Naive thymus-derived CD4-positive, alpha-beta T cell (primary cell): ENCODE measurements around the gene CNDP2. TPM values are rescaled to one million over a fixed set of nuclear protein-coding genes. Genes with fewer than 3 reads are reported as not detected.

Experiments used
- ATAC-seq: fragments of 150-1000 bp; cut with Tn5 transposase; 2 replicates; pipeline ENCODE4 v1.10.0; 2021; ENCODE audit warnings: mild to moderate bottlenecking, moderate library complexity
- CTCF ChIA-PET: fragments of 350-600 bp; sonication (Branson Sonifier 250); formaldehyde crosslinking; loops from one replicate; lab custom pipeline; 2021; ENCODE audit warnings: antibody characterized with exemption; lab: Charles Lee
- POLR2A ChIA-PET: fragments of 350-600 bp; sonication (Branson Sonifier 250); formaldehyde crosslinking; loops from one replicate; lab custom pipeline; 2021; ENCODE audit warnings: antibody characterized with exemption, inconsistent platforms; lab: Charles Lee
- DNase-seq, 9 donors: peaks; one replicate each; pipeline versions ENCODE4 v3.0.0 to v3.0.0-alpha.2; 2020 to 2022; ENCODE audit warnings: mixed read lengths in 1 of 9
- H3K27ac ChIP-seq: one replicate; pipeline ENCODE4 v1.7.0; 2013; ENCODE audit warnings: mild to moderate bottlenecking, low read depth, low read length, moderate library complexity
- H3K27me3 ChIP-seq, 2 donors: one replicate each; pipeline ENCODE4 v1.7.0; 2013; ENCODE audit warnings: low read length in 2 of 2, mild to moderate bottlenecking in 2 of 2, moderate library complexity in 2 of 2; ENCODE audit not compliant: control insufficient read depth in 2 of 2, insufficient read depth in 2 of 2
- H3K36me3 ChIP-seq, 3 experiments: 1 replicate in 2 of 3; 2 replicates in 1 of 3; pipeline ENCODE4 v1.7.0; 2013; ENCODE audit warnings: low read length in 3 of 3, mild to moderate bottlenecking in 3 of 3, moderate library complexity in 1 of 3; ENCODE audit not compliant: insufficient read depth in 3 of 3, control insufficient read depth in 2 of 3
- H3K4me1 ChIP-seq, 2 donors: one replicate each; pipeline ENCODE4 v1.7.0; 2013; ENCODE audit warnings: low read length in 2 of 2, mild to moderate bottlenecking in 2 of 2, moderate library complexity in 1 of 2; ENCODE audit not compliant: control insufficient read depth in 2 of 2, insufficient read depth in 2 of 2
- H3K4me3 ChIP-seq: 2 replicates; pipeline ENCODE4 v1.7.0; 2013; ENCODE audit warnings: mild to moderate bottlenecking, low read length
- H3K9me3 ChIP-seq, 3 experiments: 1 replicate in 2 of 3; 2 replicates in 1 of 3; pipeline ENCODE4 v1.7.0; 2013; ENCODE audit warnings: low read length in 3 of 3; ENCODE audit not compliant: control insufficient read depth in 2 of 3
- H3K27ac Mint-ChIP-seq, 9 donors: one replicate each; pipeline ENCODE4 v1.8.0; 2020 to 2022; ENCODE audit warnings: mixed read lengths in 9 of 9, mild to moderate bottlenecking in 8 of 9, moderate library complexity in 5 of 9, inconsistent platforms in 2 of 9
- H3K27me3 Mint-ChIP-seq, 5 donors: one replicate each; pipeline ENCODE4 v1.8.0; 2021 to 2022; ENCODE audit warnings: mixed read lengths in 5 of 5, mild to moderate bottlenecking in 1 of 5
- H3K36me3 Mint-ChIP-seq, 5 donors: one replicate each; pipeline ENCODE4 v1.8.0; 2020 to 2022; ENCODE audit warnings: mixed read lengths in 5 of 5, mild to moderate bottlenecking in 3 of 5, inconsistent platforms in 1 of 5
- H3K4me1 Mint-ChIP-seq, 7 donors: one replicate each; pipeline ENCODE4 v1.8.0; 2020 to 2022; ENCODE audit warnings: mixed read lengths in 7 of 7, mild to moderate bottlenecking in 3 of 7, inconsistent platforms in 1 of 7
- H3K4me3 Mint-ChIP-seq, 10 donors: one replicate each; pipeline ENCODE4 v1.8.0; 2020 to 2022; ENCODE audit warnings: mild to moderate bottlenecking in 10 of 10, mixed read lengths in 10 of 10, moderate library complexity in 6 of 10, inconsistent platforms in 2 of 10
- H3K9me3 Mint-ChIP-seq, 11 donors: one replicate each; pipeline ENCODE4 v1.8.0; 2020 to 2022; ENCODE audit warnings: mixed read lengths in 11 of 11, mild to moderate bottlenecking in 4 of 11, inconsistent platforms in 1 of 11, moderate library complexity in 1 of 11
- intact Hi-C, 2 donors: fragments of 100-400 bp; cut with micrococcal nuclease; formaldehyde crosslinking; loops; one replicate each; pipeline ENCODE4 v1.15.1; 2023
- polyA plus RNA-seq, 2 donors: library from polyadenylated mRNA; unstranded; fragments of 300-500 nt; fragmentation: Illumina TruSeq; gene quantifications; one replicate each; pipeline ENCODE4 v1.2.3, GENCODE V29; 2021
- total RNA-seq, 6 experiments: library from RNA in 5 of 6; stranded (reverse) in 5 of 6; gene quantifications; 1 replicate in 5 of 6; 2 replicates in 1 of 6; pipeline ENCODE4 v1.2.3 and lab custom pipeline; 2021 to 2026

Gene CNDP2
- 100 to 1,000 TPM; 112 to 169 (median 148) TPM for total RNA-seq
- polyA plus RNA-seq, result 100 to 1,000 TPM in 1 of 2 donors, 10 to 100 TPM in 1; 87.7 to 131 TPM
- total RNA-seq (lab: John Stamatoyannopoulos, UW), result 69.5 reads per million, percentile 78 among the genes with 10 or more reads in this experiment

GRCh38 chr18:74495581-74496507 lies at the start of gene CNDP2:
TSS of gene CNDP2 (plus strand) at chr18:74496363. CDS start at chr18:74499974, 3,611 bp downstream.
- CTCF ChIA-PET, result interaction anchor here (0.6 to 10.7 kb wide), 6 partner anchors 56 to 413 kb away, joined by 3 to 269 read pairs (median 6); no protein-coding TSS in a partner anchor
- H3K27ac Mint-ChIP-seq, result peak within 1 kb of the TSS; percentile 95 to 100 (median 98)

GRCh38 chr18:74446631-74447403 lies 49.3 kb upstream of the CNDP2 start:
- no peak overlapping the region for H3K27ac Mint-ChIP-seq
- intact Hi-C loops, result no loop called here
- Histone ChIP-seq H3K9me3 (no peaks in the 10 kb centered on the region), H3K4me1 (no peaks in the 10 kb centered on the region), H3K27me3 (no peaks in the 10 kb centered on the region), H3K27ac (no peak overlapping the region), H3K4me3 (no peak overlapping the region), H3K36me3 (no peaks in the 10 kb centered on the region)
- H3K4me1 Mint-ChIP-seq, result peaks cover 0 to 2% (median 0%) of the 10 kb centered on the region in 7 donors
- H3K9me3 Mint-ChIP-seq, result no peaks in the 10 kb centered on the region
- H3K4me3 Mint-ChIP-seq, result no peak overlapping the region
- peaks cover 0 to 6% (median 4%) of the 10 kb centered on the region in 5 donors for H3K27me3 Mint-ChIP-seq
- CTCF ChIA-PET, result no interaction called here
- ATAC-seq (no peak), DNase-seq (no peak)
- H3K36me3 Mint-ChIP-seq, result no peaks in the 10 kb centered on the region
- POLR2A ChIA-PET, result interaction anchor here (1.0 kb wide), 1 partner anchor 13 kb away, joined by 3 read pairs; no protein-coding TSS in a partner anchor

More at GRCh38 chr18:74495581-74496507, at the start of gene CNDP2:
- ATAC-seq (peak; percentile 89), DNase-seq (peak; percentile 93 to 100 (median 94))
- Mint-ChIP-seq H3K9me3 (no peaks in the 10 kb centered on the region), H3K4me1 (peaks cover 21 to 62% (median 49%) of the 10 kb centered on the region in 7 donors), H3K27me3 (peaks cover 0 to 20% (median 0%) of the 10 kb centered on the region in 5 donors), H3K4me3 (peak within 1 kb of the TSS; percentile 79 to 98 (median 92)), H3K36me3 (peaks cover 0 to 13% (median 4%) of the 10 kb centered on the region in 5 donors)
- Histone ChIP-seq H3K4me1 (peaks cover 33 to 43% of the 10 kb centered on the region in 2 donors), H3K9me3 (no peaks in the 10 kb centered on the region), H3K36me3 (peaks cover 0 to 4% (median 0%) of the 10 kb centered on the region in 3 experiments), H3K27ac (peak within 1 kb of the TSS; percentile 93), H3K27me3 (no peaks in the 10 kb centered on the region), H3K4me3 (peak within 1 kb of the TSS; percentile 75)
- intact Hi-C loops, result loop anchor here (1.0 to 5.0 kb wide), 8 partner anchors 102 to 1996 kb away; partner anchors contain the start of genes TIMM21 (in 1 of the 2) and TSHZ1 (in 1 of the 2)
- POLR2A ChIA-PET, result interaction anchor here (0.5 to 3.1 kb wide), 8 partner anchors 9 to 142 kb away, joined by 3 to 30 read pairs (median 7); partner anchors contain the start of gene ZNF407

GRCh38 chr18:74447404-74448152 lies 48.6 kb upstream of the CNDP2 start:
- CTCF ChIA-PET, result no interaction called here
- POLR2A ChIA-PET, result interaction anchor here (1.0 kb wide), 1 partner anchor 13 kb away, joined by 3 read pairs; no protein-coding TSS in a partner anchor
- ATAC-seq, result no peak

GRCh38 chr18:74450626-74451025 lies 45.5 kb upstream of the CNDP2 start:
- no peaks in the 10 kb centered on the region for H3K36me3 ChIP-seq
- no peak overlapping the region for H3K27ac Mint-ChIP-seq
- no peaks in the 10 kb centered on the region for H3K36me3 Mint-ChIP-seq
- H3K4me3 ChIP-seq, result no peak overlapping the region
- ATAC-seq (no peak), DNase-seq (no peak)
- no peak overlapping the region for H3K27ac ChIP-seq
- H3K4me1 ChIP-seq, result no peaks in the 10 kb centered on the region
- ChIA-PET CTCF (no interaction called here), POLR2A (interaction anchor here (0.5 kb wide), 1 partner anchor 54 kb away, joined by 3 read pairs; no protein-coding TSS in a partner anchor)
- H3K27me3 Mint-ChIP-seq, result peaks cover 15 to 38% (median 20%) of the 10 kb centered on the region in 5 donors
- intact Hi-C loops, result no loop called here
- no peaks in the 10 kb centered on the region for H3K4me1 Mint-ChIP-seq
- no peaks in the 10 kb centered on the region for H3K9me3 Mint-ChIP-seq
- H3K4me3 Mint-ChIP-seq, result no peak overlapping the region
- no peaks in the 10 kb centered on the region for H3K27me3 ChIP-seq
- no peaks in the 10 kb centered on the region for H3K9me3 ChIP-seq

More at GRCh38 chr18:74447404-74448152, 48.6 kb upstream of the CNDP2 start:
- Mint-ChIP-seq H3K4me1 (peaks cover 0 to 2% (median 0%) of the 10 kb centered on the region in 7 donors), H3K27ac (no peak overlapping the region), H3K4me3 (no peak overlapping the region), H3K9me3 (no peaks in the 10 kb centered on the region), H3K27me3 (peaks cover 0 to 12% (median 4%) of the 10 kb centered on the region in 5 donors), H3K36me3 (no peaks in the 10 kb centered on the region)
- Histone ChIP-seq H3K9me3 (no peaks in the 10 kb centered on the region), H3K27me3 (no peaks in the 10 kb centered on the region), H3K36me3 (no peaks in the 10 kb centered on the region), H3K4me3 (no peak overlapping the region), H3K4me1 (no peaks in the 10 kb centered on the region), H3K27ac (no peak overlapping the region)
- no peak for DNase-seq
- intact Hi-C loops, result no loop called here

- no peak overlapping the region for H3K4me3 Mint-ChIP-seq
- intact Hi-C loops, result no loop called here
- no peak overlapping the region for H3K27ac Mint-ChIP-seq
- Histone ChIP-seq H3K4me3 (no peak overlapping the region), H3K4me1 (no peaks in the 10 kb centered on the region), H3K27ac (no peak overlapping the region), H3K27me3 (no peaks in the 10 kb centered on the region), H3K36me3 (no peaks in the 10 kb centered on the region), H3K9me3 (no peaks in the 10 kb centered on the region)
- POLR2A ChIA-PET, result no interaction called here
- DNase-seq (no peak), ATAC-seq (no peak)
- H3K27me3 Mint-ChIP-seq, result peaks cover 15 to 43% (median 21%) of the 10 kb centered on the region in 5 donors
- peaks cover 0 to 4% (median 0%) of the 10 kb centered on the region in 7 donors for H3K4me1 Mint-ChIP-seq
- no peaks in the 10 kb centered on the region for H3K36me3 Mint-ChIP-seq
- no peaks in the 10 kb centered on the region for H3K9me3 Mint-ChIP-seq
- CTCF ChIA-PET, result no interaction called here
These were observed 45.0 kb upstream of the CNDP2 start for GRCh38 chr18:74451148-74451547.
